GM23248 (cell line): ENCODE measurements around the gene SLC16A12. TPM values are rescaled to one million over a fixed set of nuclear protein-coding genes. Genes with fewer than 3 reads are reported as not detected.

Experiments used
- DNase-seq: peaks from one replicate; pipeline ENCODE4 v3.0.0-alpha.2; 2015
- H2AFZ ChIP-seq: fragments of 200-600 bp; sonication (generic); 2 replicates; pipeline ENCODE4 v1.6.1; 2016; ENCODE audit warnings: antibody characterized with exemption
- H3F3A ChIP-seq: fragments of 200-600 bp; sonication (generic); 2 replicates; pipeline ENCODE4 v1.6.1; 2016; ENCODE audit warnings: mild to moderate bottlenecking, antibody characterized with exemption, mixed run types; ENCODE audit not compliant: insufficient read depth
- H3K27ac ChIP-seq: fragments of 200-600 bp; sonication (generic); 2 replicates; pipeline ENCODE4 v1.5.1; 2016; ENCODE audit warnings: mild to moderate bottlenecking
- H3K27me3 ChIP-seq: fragments of 200-600 bp; sonication (generic); replicated peaks from 2 replicates; pipeline ENCODE4 v1.6.1; 2016; ENCODE audit warnings: mild to moderate bottlenecking; ENCODE audit not compliant: insufficient read depth
- H3K36me3 ChIP-seq: fragments of 200-600 bp; sonication (generic); 2 replicates; pipeline ENCODE4 v1.6.1; 2016; ENCODE audit warnings: low read depth, mild to moderate bottlenecking
- H3K4me1 ChIP-seq: fragments of 200-600 bp; sonication (generic); 2 replicates; pipeline ENCODE4 v1.6.1; 2016; ENCODE audit warnings: mild to moderate bottlenecking; ENCODE audit not compliant: insufficient read depth
- H3K4me2 ChIP-seq: fragments of 200-600 bp; sonication (generic); one replicate; pipeline ENCODE4 v1.6.1; 2016; ENCODE audit warnings: mild to moderate bottlenecking; ENCODE audit not compliant: unreplicated experiment
- H3K4me3 ChIP-seq: fragments of 200-600 bp; sonication (generic); 2 replicates; pipeline ENCODE4 v1.5.1; 2016; ENCODE audit warnings: mild to moderate bottlenecking
- H3K79me2 ChIP-seq: fragments of 200-600 bp; sonication (generic); 2 replicates; pipeline ENCODE4 v1.6.1; 2016; ENCODE audit warnings: mild to moderate bottlenecking; ENCODE audit not compliant: insufficient read depth
- H3K9ac ChIP-seq: fragments of 200-600 bp; sonication (generic); 2 replicates; pipeline ENCODE4 v1.6.1; 2016; ENCODE audit warnings: mild to moderate bottlenecking
- H3K9me2 ChIP-seq: fragments of 200-600 bp; sonication (generic); 2 replicates; pipeline ENCODE4 v1.6.1; 2016; ENCODE audit warnings: mixed run types, mild to moderate bottlenecking, moderate library complexity; ENCODE audit not compliant: insufficient read depth
- H3K9me3 ChIP-seq: fragments of 200-600 bp; sonication (generic); one replicate; pipeline ENCODE4 v1.6.1; 2017; ENCODE audit warnings: low read depth
- H4K20me1 ChIP-seq: fragments of 200-600 bp; sonication (generic); 2 replicates; pipeline ENCODE4 v1.6.0; 2016; ENCODE audit not compliant: insufficient read depth
- EZH2 ChIP-seq: fragments of 200-600 bp; sonication (generic); IDR thresholded peaks from 2 replicates; pipeline ENCODE4 v1.6.1; 2018; ENCODE audit warnings: antibody characterized with exemption, mild to moderate bottlenecking; ENCODE audit not compliant: insufficient read depth, poor library complexity, severe bottlenecking
- EZH2phosphoT487 ChIP-seq: fragments of 200-600 bp; sonication (generic); IDR thresholded peaks from 2 replicates; pipeline ENCODE4 v1.6.1; 2018; ENCODE audit warnings: antibody characterized with exemption, moderate library complexity, mild to moderate bottlenecking, low read depth; ENCODE audit not compliant: insufficient read depth
- WGBS, 2 experiments: methylation state at CpG; one replicate each; pipeline ENCODE4 v1.1.6; 2015 to 2017; ENCODE audit warnings: low lambda C conversion rate in 2 of 2, low coverage in 1 of 2; ENCODE audit errors: missing lambda C conversion rate in 2 of 2; 5-methylcytosine and 5-hydroxymethylcytosine counted together
- in situ Hi-C: fragments of 300-500 bp; cut with MboI; formaldehyde crosslinking; loops from 2 replicates; pipeline ENCODE4 v1.15.0; 2020
- polyA plus RNA-seq: library from polyadenylated mRNA; unstranded; fragments of >200 nt; fragmentation: Nextera tagmentation; extraction: Ambion mirVana; gene quantifications from 2 replicates; pipeline ENCODE4 v1.2.1, GENCODE V29; 2016
- total RNA-seq: library from RNA; depleted of rRNA; stranded (reverse); fragments of >200 nt; shearing (Covaris generic); gene quantifications from 2 replicates; pipeline ENCODE4 v1.2.3, GENCODE V29; 2014

The SLC16A12 gene
- total and polyA plus RNA-seq, 2 experiments from 2014 or later, result not detected

GRCh38 chr10:89478739-89479654, 56.4 kb downstream of the SLC16A12 start:
- in situ Hi-C loops, result no loop called here
- no peaks in the 10 kb centered on the region for H4K20me1 ChIP-seq
- TF ChIP-seq EZH2phosphoT487 (no peak), EZH2 (no peak)
- H3K4me2 ChIP-seq, result peak overlapping the region; percentile 46
- H3K79me2 ChIP-seq, result no peaks in the 10 kb centered on the region
- no peaks in the 10 kb centered on the region for H3K9me2 ChIP-seq
- 51 to 56% methylated on average over 5 of the region's 5 CpGs for WGBS, 2 experiments
- no peaks in the 10 kb centered on the region for H3K27me3 ChIP-seq
- H3K27ac ChIP-seq, result peak overlapping the region; percentile 18
- peaks cover 43% of the 10 kb centered on the region for H3K4me1 ChIP-seq
- peak; percentile 81 for DNase-seq
- H3K36me3 ChIP-seq, result no peaks in the 10 kb centered on the region
- H3K4me3 ChIP-seq, result no peak overlapping the region
- no peak overlapping the region for H2AFZ ChIP-seq
- no peaks in the 10 kb centered on the region for H3K9me3 ChIP-seq
- H3F3A ChIP-seq, result peaks cover 41% of the 10 kb centered on the region
- H3K9ac ChIP-seq, result no peak overlapping the region

- peaks cover 43% of the 10 kb centered on the region for H3K4me1 ChIP-seq
- 73 to 75% methylated on average over 4 of the region's 4 CpGs for WGBS, 2 experiments
- H3K9me3 ChIP-seq, result no peaks in the 10 kb centered on the region
- H3K4me3 ChIP-seq, result no peak overlapping the region
- H3K79me2 ChIP-seq, result no peaks in the 10 kb centered on the region
- no peak for DNase-seq
- peak overlapping the region; percentile 18; the same call in 1 of the 2 replicates for H3K27ac ChIP-seq
- H3K27me3 ChIP-seq, result no peaks in the 10 kb centered on the region
- H3K4me2 ChIP-seq, result peak overlapping the region; percentile 46
- in situ Hi-C loops, result no loop called here
- no peak for TF ChIP-seq EZH2
- TF ChIP-seq EZH2phosphoT487, result no peak
- peaks cover 41% of the 10 kb centered on the region for H3F3A ChIP-seq
- no peak overlapping the region for H2AFZ ChIP-seq
- H3K9me2 ChIP-seq, result no peaks in the 10 kb centered on the region
- H4K20me1 ChIP-seq, result no peaks in the 10 kb centered on the region
- H3K9ac ChIP-seq, result no peak overlapping the region
- H3K36me3 ChIP-seq, result no peaks in the 10 kb centered on the region
Observed at GRCh38 chr10:89478085-89478738, 57.2 kb downstream of the SLC16A12 start.

GRCh38 chr10:89476150-89476549, 59.2 kb downstream of the SLC16A12 start:
- H3K9me2 ChIP-seq, result no peaks in the 10 kb centered on the region
- H3K4me1 ChIP-seq, result peaks cover 34% of the 10 kb centered on the region
- no peaks in the 10 kb centered on the region for H3K36me3 ChIP-seq
- no peak for TF ChIP-seq EZH2phosphoT487
- TF ChIP-seq EZH2, result no peak
- no peaks in the 10 kb centered on the region for H3K27me3 ChIP-seq
- H3K9ac ChIP-seq, result no peak overlapping the region
- H3K79me2 ChIP-seq, result no peaks in the 10 kb centered on the region
- DNase-seq, result no peak
- H3K27ac ChIP-seq, result no peak overlapping the region
- no peaks in the 10 kb centered on the region for H3K9me3 ChIP-seq
- H3K4me3 ChIP-seq, result no peak overlapping the region
- no peak overlapping the region for H3K4me2 ChIP-seq
- no peak overlapping the region for H2AFZ ChIP-seq
- in situ Hi-C loops, result no loop called here
- H3F3A ChIP-seq, result peaks cover 26% of the 10 kb centered on the region; the same call in 1 of the 2 replicates
- 50 to 57% methylated on average over 6 of the region's 6 CpGs for WGBS, 2 experiments
- H4K20me1 ChIP-seq, result no peaks in the 10 kb centered on the region

DNA sequence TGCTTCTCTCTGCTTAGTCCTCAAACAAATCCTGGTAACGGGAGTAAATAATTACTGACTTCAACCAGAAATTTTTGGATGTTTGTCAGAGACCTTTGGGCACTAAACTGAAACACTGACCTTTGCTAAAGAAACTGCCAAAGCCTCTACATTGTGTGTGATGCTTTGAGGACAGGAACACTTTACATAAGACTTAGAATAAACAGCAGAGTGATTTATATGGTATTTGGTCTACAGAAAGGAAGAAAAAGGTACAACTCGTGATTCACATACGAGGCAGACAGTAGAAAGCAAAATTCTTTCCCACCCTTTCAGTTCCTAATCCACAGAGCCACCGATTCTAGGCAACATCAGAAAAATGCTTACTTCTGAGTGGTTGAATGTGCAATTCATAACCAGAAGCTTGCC, 59.8 kb downstream of the SLC16A12 start:
- Histone ChIP-seq H3K79me2 (no peaks in the 10 kb centered on the region), H4K20me1 (no peaks in the 10 kb centered on the region), H3K27me3 (no peaks in the 10 kb centered on the region), H3K9me3 (no peaks in the 10 kb centered on the region), H3F3A (peaks cover 20% of the 10 kb centered on the region; the same call in 1 of the 2 replicates), H3K4me1 (peaks cover 31% of the 10 kb centered on the region), H3K4me2 (no peak overlapping the region), H3K9ac (no peak overlapping the region), H3K4me3 (no peak overlapping the region), H2AFZ (0 out of 2 replicates have a peak overlapping the region, but pooled peaks have one; percentile 25), H3K36me3 (no peaks in the 10 kb centered on the region), H3K27ac (no peak overlapping the region), H3K9me2 (no peaks in the 10 kb centered on the region)
- 44 to 46% methylated on average over 4 of the region's 4 CpGs for WGBS, 2 experiments
- no peak for DNase-seq
- in situ Hi-C loops, result no loop called here
- TF ChIP-seq EZH2 (no peak), EZH2phosphoT487 (no peak)
